GM12874 (cell line): ENCODE measurements around the gene HM13.

Experiments used
- CTCF ChIP-seq: IDR thresholded peaks from 2 replicates; pipeline ENCODE4 v1.5.1; 2011; ENCODE audit warnings: low read depth, mild to moderate bottlenecking, control low read depth, low read length, moderate library complexity; ENCODE audit not compliant: insufficient read depth

The HM13 gene

GRCh38 chr20:31604567-31605030 lies 90.4 kb downstream of the HM13 start:
- no peak for TF ChIP-seq CTCF

- no peak for TF ChIP-seq CTCF
Observed at GRCh38 chr20:31605031-31605901, 91.0 kb downstream of the HM13 start, which contains the start of gene ID1. ID1 (plus strand) TSS chr20:31605289; CDS start chr20:31605388, 99 bp downstream.

GRCh38 chr20:31605902-31606803 lies 91.9 kb downstream of the HM13 start:
- no peak for TF ChIP-seq CTCF

GRCh38 chr20:31606804-31607639 lies 92.8 kb downstream of the HM13 start:
- TF ChIP-seq CTCF, result no peak

- no peak for TF ChIP-seq CTCF
Observed at GRCh38 chr20:31607640-31608250, 93.5 kb downstream of the HM13 start.

- TF ChIP-seq CTCF, result no peak
Observed at GRCh38 chr20:31608251-31608945, 94.2 kb downstream of the HM13 start.
